A549 (cell line): ENCODE measurements around the gene ATP1A4. TPM values are rescaled to one million over a fixed set of nuclear protein-coding genes. Genes with fewer than 3 reads are reported as not detected.

Source experiments
- ATAC-seq, 2 experiments: fragments of 200-7000 bp in 1 of 2; fragments of >200 bp in 1 of 2; cut with Nextera tagmentation in 1 of 2; cut with Tn5 transposase in 1 of 2; 3 replicates each; pipeline versions ENCODE4 v1.8.0 to v1.9.1; 2018 to 2020; ENCODE audit warnings: mild to moderate bottlenecking in 1 of 2, moderate library complexity in 1 of 2
- CTCF ChIA-PET: fragments of 300-600 bp; sonication (Branson Sonifier 250); formaldehyde crosslinking; extraction: SDS; loops from one replicate; lab custom pipeline; 2021; ENCODE audit warnings: antibody characterized with exemption, inconsistent platforms; lab: Yijun Ruan, JAX
- POLR2A ChIA-PET: fragments of 350-600 bp; formaldehyde crosslinking; extraction: SDS; loops from one replicate; lab custom pipeline; 2021; ENCODE audit warnings: antibody characterized with exemption, inconsistent platforms; lab: Yijun Ruan, JAX
- DNase-seq, 2 experiments: peaks; one replicate each; pipeline versions ENCODE4 v3.0.0 to v3.0.0-alpha.2; 2011 to 2016; ENCODE audit warnings: low read depth in 1 of 2, low spot score in 1 of 2
- FAIRE-seq: peaks from 2 replicates; lab custom pipeline; 2011; peaks lifted over from hg19 to GRCh38; lab: Jason Lieb, UNC
- H3K27ac ChIP-seq, 2 experiments: fragments of >200 bp; sonication (Bioruptor Twin); formaldehyde crosslinking; 3 replicates each; pipeline ENCODE4 v1.5.1; 2016 to 2017
- H3K4me1 ChIP-seq: fragments of >200 bp; sonication (Bioruptor Twin); formaldehyde crosslinking; 3 replicates; pipeline ENCODE4 v1.6.1; 2016
- H3K4me2 ChIP-seq: fragments of >200 bp; sonication (Bioruptor Twin); formaldehyde crosslinking; 3 replicates; pipeline ENCODE4 v1.6.1; 2016
- H3K4me3 ChIP-seq: fragments of >200 bp; sonication (Bioruptor Twin); formaldehyde crosslinking; 3 replicates; pipeline ENCODE4 v1.5.1; 2016
- H3K9me3 ChIP-seq: fragments of >200 bp; sonication (Bioruptor Twin); formaldehyde crosslinking; 3 replicates; pipeline ENCODE4 v1.6.1; 2016
- ATOH8 ChIP-seq: fragments of 250-450 bp; sonication (Bioruptor Pico); IDR thresholded peaks from 2 replicates; pipeline ENCODE4 v1.5.0; 2020; ENCODE audit warnings: low read depth, mild to moderate bottlenecking, moderate library complexity
- BCL3 ChIP-seq: fragments of >200 bp; sonication (Bioruptor Twin); formaldehyde crosslinking; IDR thresholded peaks from 3 replicates; pipeline ENCODE4 v1.6.1; 2016
- BHLHE40 ChIP-seq: IDR thresholded peaks from 2 replicates; pipeline ENCODE4 v1.6.1; 2012; ENCODE audit warnings: low read depth, low read length, inconsistent platforms
- E2F6 ChIP-seq: IDR thresholded peaks from 2 replicates; pipeline ENCODE4 v1.6.1; 2012; ENCODE audit warnings: low read depth, borderline replicate concordance
- EHF ChIP-seq: fragments of 250-450 bp; sonication (Bioruptor Pico); IDR thresholded peaks from 2 replicates; pipeline ENCODE4 v1.5.0; 2020; ENCODE audit warnings: mild to moderate bottlenecking
- EP300 ChIP-seq, 2 experiments: fragments of >200 bp; sonication (Bioruptor Twin); formaldehyde crosslinking; IDR thresholded peaks; 2 replicates in 1 of 2; 3 replicates in 1 of 2; pipeline ENCODE4 v1.6.1; 2016 to 2017
- FOSB ChIP-seq: fragments of 250-450 bp; sonication (Bioruptor Pico); IDR thresholded peaks from 2 replicates; pipeline ENCODE4 v1.5.0; 2020; ENCODE audit warnings: mild to moderate bottlenecking, moderate library complexity
- KDM5A ChIP-seq: fragments of 200-600 bp; sonication (generic); IDR thresholded peaks from 2 replicates; pipeline ENCODE4 v1.6.1; 2016; ENCODE audit warnings: antibody characterized with exemption, mild to moderate bottlenecking
- MAFK ChIP-seq: fragments of 450-650 bp; IDR thresholded peaks from 2 replicates; pipeline ENCODE4 v1.6.1; 2014; ENCODE audit not compliant: partially characterized antibody
- MAX ChIP-seq: IDR thresholded peaks from 2 replicates; pipeline ENCODE4 v1.6.1; 2012
- MAZ ChIP-seq: fragments of 150-350 bp; IDR thresholded peaks from 2 replicates; pipeline ENCODE4 v1.6.1; 2014; ENCODE audit warnings: antibody characterized with exemption, low read depth, low read length, borderline replicate concordance
- MYC ChIP-seq: IDR thresholded peaks from 2 replicates; pipeline ENCODE4 v1.6.1; 2012; ENCODE audit warnings: mild to moderate bottlenecking, inconsistent platforms, low read length, improper control_type of control experiment, borderline replicate concordance
- NR3C1 ChIP-seq: fragments of >200 bp; sonication (Bioruptor Twin); formaldehyde crosslinking; IDR thresholded peaks from 3 replicates; pipeline ENCODE4 v1.6.1; 2017
- PHF8 ChIP-seq: fragments of 200-600 bp; sonication (generic); IDR thresholded peaks from 2 replicates; pipeline ENCODE4 v1.6.1; 2016; ENCODE audit warnings: low read depth, mild to moderate bottlenecking, antibody characterized with exemption, moderate library complexity, borderline replicate concordance
- RCOR1 ChIP-seq: fragments of 150-350 bp; IDR thresholded peaks from 2 replicates; pipeline ENCODE4 v1.6.1; 2014; ENCODE audit warnings: antibody characterized with exemption, low read length, low read depth
- RNF2 ChIP-seq: fragments of 200-600 bp; sonication (generic); IDR thresholded peaks from 2 replicates; pipeline ENCODE4 v1.6.1; 2016; ENCODE audit warnings: low read depth, mild to moderate bottlenecking, antibody characterized with exemption, moderate library complexity, borderline replicate concordance
- USF2 ChIP-seq: fragments of 450-650 bp; IDR thresholded peaks from 2 replicates; pipeline ENCODE4 v1.6.1; 2014; ENCODE audit warnings: antibody characterized with exemption
- ZFP36 ChIP-seq: fragments of 450-650 bp; IDR thresholded peaks from 2 replicates; pipeline ENCODE4 v1.6.1; 2014; ENCODE audit warnings: borderline replicate concordance; ENCODE audit not compliant: partially characterized antibody
- ZSCAN20 ChIP-seq: fragments of 250-450 bp; sonication (Bioruptor Pico); IDR thresholded peaks from 2 replicates; pipeline ENCODE4 v1.8.0; 2022; ENCODE audit warnings: mild to moderate bottlenecking, moderate library complexity
- WGBS: methylation state at CpG from one replicate; pipeline ENCODE4 v1.1.6; 2017; ENCODE audit errors: missing lambda C conversion rate; 5-methylcytosine and 5-hydroxymethylcytosine counted together
- polyA plus RNA-seq, 4 experiments: library from polyadenylated mRNA; depleted of rRNA in 3 of 4; stranded (reverse); fragments of >200 nt; fragmentation: RNase III in 1 of 4; extraction: RNeasy Plus Mini Kit Qiagen cat#74134 plus additional on column Dnase treatment in 1 of 4; gene quantifications; 2 replicates in 3 of 4; 3 replicates in 1 of 4; pipeline ENCODE4 v1.2.3, GENCODE V29; 2011 to 2017

Gene ATP1A4
- polyA plus RNA-seq, 2 of the 4 experiments (the other 2 are of a cell fraction): not detected

GRCh38 chr1:160149716-160150115, 1.7 kb upstream of the ATP1A4 start (continued):
- TF ChIP-seq MAZ: no peak

- no peak for FAIRE-seq
- DNase-seq: no peak
- ChIA-PET POLR2A (no interaction called here), CTCF (interaction anchor here (2.6 kb wide), 1 partner anchor 54 kb away, joined by 8 read pairs; no protein-coding TSS in a partner anchor)
- Histone ChIP-seq H3K4me3 (no peak overlapping the region), H3K4me1 (peaks cover 8% of the 10 kb centered on the region; the same call in 2 of the 3 replicates), H3K27ac (no peak overlapping the region), H3K9me3 (no peaks in the 10 kb centered on the region), H3K4me2 (no peak overlapping the region)
- no peak for TF ChIP-seq ZFP36
- TF ChIP-seq ATOH8 (CRISPR knock-in tag): no peak
- TF ChIP-seq BHLHE40: no peak
- TF ChIP-seq KDM5A: no peak
- TF ChIP-seq E2F6: no peak
- no peak for TF ChIP-seq MYC
- no peak for TF ChIP-seq MAFK
- no peak for TF ChIP-seq MAX
- TF ChIP-seq FOSB: no peak
- no peak for TF ChIP-seq EHF (CRISPR knock-in tag)
- no peak for TF ChIP-seq BCL3
- TF ChIP-seq NR3C1: no peak
- no peak for ATAC-seq
- WGBS: 50% methylated on average over 2 of the region's 3 CpGs
Measured at GRCh38 chr1:160154790-160155189, 3.4 kb downstream of the ATP1A4 start.

GRCh38 chr1:160156361-160156760, 5.0 kb downstream of the ATP1A4 start:
- no peak for FAIRE-seq
- CTCF ChIA-PET: interaction anchor here (0.8 to 2.6 kb wide), 6 partner anchors 35 to 260 kb away, joined by 3 to 8 read pairs (median 5); no protein-coding TSS in a partner anchor

More at GRCh38 chr1:160156361-160156760, 5.0 kb downstream of the ATP1A4 start:
- Histone ChIP-seq H3K4me3 (no peak overlapping the region), H3K9me3 (no peaks in the 10 kb centered on the region), H3K4me1 (peaks cover 7% of the 10 kb centered on the region; the same call in 1 of the 3 replicates), H3K4me2 (no peak overlapping the region), H3K27ac (no peak overlapping the region)
- ATAC-seq (no peak), DNase-seq (no peak)
- TF ChIP-seq RCOR1 (no peak), EHF (CRISPR knock-in tag) (no peak), NR3C1 (no peak), ZSCAN20 (CRISPR knock-in tag) (no peak), EP300 (IDR thresholded peaks at IDR 0.05) (no peak), RNF2 (no peak), BCL3 (no peak), USF2 (no peak), PHF8 (no peak), KDM5A (no peak)
- 42% methylated on average over 5 of the region's 5 CpGs for WGBS
- POLR2A ChIA-PET: no interaction called here
